ENCODE data around the gene RBM15. TPM values are rescaled to one million over a fixed set of nuclear protein-coding genes. Genes with fewer than 3 reads are reported as not detected.

RBM15 gene
- total and polyA plus RNA-seq, 2 of the 4 experiments (the other 2 are of a cell fraction) = 6.3 to 31.7 TPM

DNA sequence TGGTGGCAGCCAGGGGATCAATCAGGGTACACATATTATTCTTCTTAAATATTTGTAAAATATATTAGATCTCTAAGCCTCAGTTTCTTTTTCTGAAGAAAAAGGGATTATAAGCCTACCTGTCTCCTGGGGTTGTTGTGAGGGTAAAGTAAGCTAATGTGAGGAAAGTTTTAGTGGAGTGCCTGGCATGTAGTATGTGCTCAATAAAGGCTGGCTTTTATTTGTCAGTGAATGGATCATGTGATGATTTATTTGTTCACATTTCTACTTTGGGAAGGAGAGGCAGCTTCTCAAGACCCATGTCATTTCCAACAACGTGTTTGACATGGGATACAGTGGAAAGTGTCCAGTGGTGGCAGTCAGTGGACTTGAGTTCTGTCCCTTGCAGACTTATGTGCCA is 12.4 kb upstream of the RBM15 start:
- no peak for TF ChIP-seq CEBPB (IDR thresholded peaks at IDR 0.05; ENCODE audit: low read depth, low read length)
- no peak for TF ChIP-seq BHLHE40 (IDR thresholded peaks at IDR 0.05; ENCODE audit: low read depth, low read length)
- TF ChIP-seq SMC3 (IDR thresholded peaks at IDR 0.05; ENCODE audit: low read depth, low read length) = no peak
- TF ChIP-seq RFX5 (IDR thresholded peaks at IDR 0.05; ENCODE audit: low read depth, low read length) = no peak
- TF ChIP-seq ELK1 (IDR thresholded peaks at IDR 0.05; ENCODE audit: borderline replicate concordance, low read depth, low read length) = no peak
- no peak for TF ChIP-seq MAZ (IDR thresholded peaks at IDR 0.05; ENCODE audit: borderline replicate concordance, low read depth, low read length)
- TF ChIP-seq MXI1 (IDR thresholded peaks at IDR 0.05; ENCODE audit: borderline replicate concordance, low read depth, low read length) = no peak
- TF ChIP-seq, protein P1, sequence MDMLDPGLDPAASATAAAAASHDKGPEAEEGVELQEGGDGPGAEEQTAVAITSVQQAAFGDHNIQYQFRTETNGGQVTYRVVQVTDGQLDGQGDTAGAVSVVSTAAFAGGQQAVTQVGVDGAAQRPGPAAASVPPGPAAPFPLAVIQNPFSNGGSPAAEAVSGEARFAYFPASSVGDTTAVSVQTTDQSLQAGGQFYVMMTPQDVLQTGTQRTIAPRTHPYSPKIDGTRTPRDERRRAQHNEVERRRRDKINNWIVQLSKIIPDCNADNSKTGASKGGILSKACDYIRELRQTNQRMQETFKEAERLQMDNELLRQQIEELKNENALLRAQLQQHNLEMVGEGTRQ (IDR thresholded peaks at IDR 0.05; ENCODE audit: low read depth, low read length) = no peak
- TF ChIP-seq CHD1 (IDR thresholded peaks at IDR 0.05; ENCODE audit: low read depth, low read length) = no peak
- TF ChIP-seq NFE2L2 (IDR thresholded peaks at IDR 0.05; ENCODE audit: low read depth, low read length) = no peak
- no peak overlapping the region for H2AFZ ChIP-seq (replicated peaks; ENCODE audit: low read length, poor library complexity)
- DNase-seq = no peak
- no peak overlapping the region for H2AK9ac ChIP-seq (replicated peaks; ENCODE audit: low read depth, low read length, poor library complexity)
- no peaks in the 10 kb centered on the region for H3K4me1 ChIP-seq (ENCODE audit: control insufficient read depth, insufficient read depth, low read length)
- no peaks in the 10 kb centered on the region for H3K9me3 ChIP-seq (ENCODE audit: control insufficient read depth, insufficient read depth, low read length)
- no peak overlapping the region for H3K4me2 ChIP-seq (ENCODE audit: low read depth, low read length)
- H4K20me1 ChIP-seq (ENCODE audit: insufficient read depth, low read length) = no peaks in the 10 kb centered on the region
- ChIA-PET CTCF (interaction anchor here (1.4 kb wide), 1 partner anchor 14 kb away, joined by 8 read pairs; no protein-coding TSS in a partner anchor), POLR2A (ENCODE audit: unreplicated experiment) (no interaction called here)
- WGBS, 2 experiments (ENCODE audit: extremely low coverage in 2 of 2, insufficient read length in 1 of 2) = no CpG with 5 or more reads among the region's 1 CpG
- no peak overlapping the region for H2BK5ac ChIP-seq (ENCODE audit: low read depth, low read length, poor library complexity, severe bottlenecking)
- dilution Hi-C loops (cut with HindIII; ENCODE audit: low sequenced_read_pairs, unreplicated experiment) (no loop called here), intact Hi-C loops (cut with micrococcal nuclease) (no loop called here), in situ Hi-C loops (cut with MboI; ENCODE audit: low sequenced_read_pairs) (no loop called here)
- no peak overlapping the region for H3K14ac ChIP-seq (replicated peaks; ENCODE audit: low read depth, low read length)
- H3K9ac ChIP-seq (ENCODE audit: low read depth, low read length) = no peak overlapping the region
- no peak overlapping the region for H3K56ac ChIP-seq (ENCODE audit: extremely low read depth, insufficient read depth, low read length)
- peaks cover 3% of the 10 kb centered on the region; the same call in 1 of the 2 replicates for H3K27me3 ChIP-seq (ENCODE audit: control insufficient read depth, insufficient read depth, low read length)
- H3K4ac ChIP-seq (ENCODE audit: low read depth, low read length) = no peak overlapping the region
- H4K8ac ChIP-seq (ENCODE audit: low read depth in 2 of 2, low read length in 2 of 2) = no peak overlapping the region
- H3K36me3 ChIP-seq (ENCODE audit: control insufficient read depth, insufficient read depth, low read length) = no peaks in the 10 kb centered on the region
- no peak overlapping the region for H2BK20ac ChIP-seq (ENCODE audit: low read depth, low read length)
- no peak overlapping the region for H2BK15ac ChIP-seq (ENCODE audit: low read depth, low read length)
- no peak overlapping the region for H3K18ac ChIP-seq (ENCODE audit: low read depth, low read length)
- BruUV-seq (replicated peaks) = no TSS peak
- no peak overlapping the region for H3K27ac ChIP-seq (ENCODE audit: insufficient read depth, low read length)
- no peak overlapping the region for H3K4me3 ChIP-seq (ENCODE audit: insufficient read depth, low read depth, low read length)
- H2AK5ac ChIP-seq (ENCODE audit: low read depth, low read length) = no peak overlapping the region
- no peak overlapping the region for H3K23ac ChIP-seq (ENCODE audit: low read depth, low read length)
- H4K5ac ChIP-seq (ENCODE audit: low read depth, low read length) = no peak overlapping the region
- no peaks in the 10 kb centered on the region for H3K9me1 ChIP-seq (ENCODE audit: insufficient read depth, low read length)
- no peaks in the 10 kb centered on the region for H3K79me1 ChIP-seq (ENCODE audit: low read depth in 1 of 2, low read length in 2 of 2)
- H2BK120ac ChIP-seq (ENCODE audit: low read depth, low read length) = no peak overlapping the region
- no peak for ATAC-seq (ENCODE audit: low read depth)
- no peak overlapping the region for H4K91ac ChIP-seq (ENCODE audit: insufficient read depth, low read depth, low read length)

Data from IMR-90 (cell line).